ENCODE data around the gene BNC2. TPM values are rescaled to one million over a fixed set of nuclear protein-coding genes. Genes with fewer than 3 reads are reported as not detected.

Gene BNC2
- total RNA-seq, 4 donors from 2014 or later: 90.2 to 130 (median 100.0) TPM

- no peak overlapping the region for H3K27ac ChIP-seq
- 65% methylated on average over 6 to 7 of the region's 7 CpGs for WGBS, 2 donors (ENCODE audit: low coverage in 1 of 2)
- no peaks in the 10 kb centered on the region for H3K9me3 ChIP-seq
- no peaks in the 10 kb centered on the region for H3K36me3 ChIP-seq
- ATAC-seq: no peak
- no peaks in the 10 kb centered on the region for H3K27me3 ChIP-seq
- no peak overlapping the region for H3K4me3 ChIP-seq
- no peak for TF ChIP-seq CTCF (IDR thresholded peaks at IDR 0.05)
- TF ChIP-seq EP300 (IDR thresholded peaks at IDR 0.05): no peak
- no peak for TF ChIP-seq POLR2A (IDR thresholded peaks at IDR 0.05)
- TF ChIP-seq POLR2AphosphoS5 (IDR thresholded peaks at IDR 0.05): no peak
- H3K4me1 ChIP-seq: peaks cover 0 to 48% (median 5%) of the 10 kb centered on the region in 3 donors
Measured at GRCh38 chr9:16681652-16681987, 188.8 kb downstream of the BNC2 start.

GRCh38 chr9:16680975-16681651 is 189.4 kb downstream of the BNC2 start:
- Histone ChIP-seq H3K27me3 (no peaks in the 10 kb centered on the region), H3K36me3 (no peaks in the 10 kb centered on the region), H3K4me3 (no peak overlapping the region), H3K27ac (peak overlapping the region in 1 of 4 donors; percentile 39), H3K4me1 (peaks cover 0 to 48% (median 5%) of the 10 kb centered on the region in 3 donors), H3K9me3 (no peaks in the 10 kb centered on the region)
- 27 to 39% methylated on average over 4 to 5 of the region's 5 CpGs for WGBS, 2 donors (ENCODE audit: low coverage in 1 of 2)
- ATAC-seq: no peak
- TF ChIP-seq POLR2AphosphoS5 (IDR thresholded peaks at IDR 0.05): no peak
- TF ChIP-seq CTCF (IDR thresholded peaks at IDR 0.05): no peak
- TF ChIP-seq POLR2A (IDR thresholded peaks at IDR 0.05): no peak
- no peak for TF ChIP-seq EP300 (IDR thresholded peaks at IDR 0.05)

GRCh38 chr9:16680541-16680940 is 189.9 kb downstream of the BNC2 start:
- 52% methylated on average over 3 of the region's 3 CpGs for WGBS, 2 donors (ENCODE audit: low coverage in 1 of 2)
- no peak for ATAC-seq
- H3K4me3 ChIP-seq: no peak overlapping the region
- no peaks in the 10 kb centered on the region for H3K9me3 ChIP-seq
- H3K27me3 ChIP-seq: no peaks in the 10 kb centered on the region
- H3K36me3 ChIP-seq: no peaks in the 10 kb centered on the region
- peaks cover 0 to 48% (median 5%) of the 10 kb centered on the region in 3 donors for H3K4me1 ChIP-seq
- H3K27ac ChIP-seq: peak overlapping the region in 1 of 4 donors; percentile 39
- TF ChIP-seq POLR2A (IDR thresholded peaks at IDR 0.05) (no peak), EP300 (IDR thresholded peaks at IDR 0.05) (no peak), POLR2AphosphoS5 (IDR thresholded peaks at IDR 0.05) (no peak)

- WGBS, 2 donors (ENCODE audit: low coverage in 1 of 2): 36 to 52% methylated on average over 6 to 10 of the region's 10 CpGs
- TF ChIP-seq EP300 (IDR thresholded peaks at IDR 0.05) (no peak), POLR2A (IDR thresholded peaks at IDR 0.05) (no peak), CTCF (IDR thresholded peaks at IDR 0.05) (no peak), POLR2AphosphoS5 (IDR thresholded peaks at IDR 0.05) (peak; percentile 30)
- Histone ChIP-seq H3K27me3 (no peaks in the 10 kb centered on the region), H3K4me3 (no peak overlapping the region), H3K36me3 (no peaks in the 10 kb centered on the region), H3K9me3 (no peaks in the 10 kb centered on the region), H3K4me1 (peaks cover 0 to 51% (median 5%) of the 10 kb centered on the region in 3 donors), H3K27ac (peak overlapping the region in 2 of 4 donors; percentile 2 to 37)
- no peak for ATAC-seq
Measured at GRCh38 chr9:16679327-16679821, 191.1 kb downstream of the BNC2 start.

GRCh38 chr9:16676519-16676918 is 194.0 kb downstream of the BNC2 start:
- no peak overlapping the region for H3K27ac ChIP-seq
- TF ChIP-seq EP300 (IDR thresholded peaks at IDR 0.05): no peak
- TF ChIP-seq POLR2AphosphoS5 (IDR thresholded peaks at IDR 0.05): no peak
- no peak for TF ChIP-seq CTCF (IDR thresholded peaks at IDR 0.05)
- TF ChIP-seq POLR2A (IDR thresholded peaks at IDR 0.05): no peak
- H3K4me1 ChIP-seq: peaks cover 0 to 38% (median under 1%) of the 10 kb centered on the region in 3 donors
- whole genome bisulfite sequencing, 2 donors (ENCODE audit: low coverage in 1 of 2): 81 to 84% methylated on average over 3 of the region's 3 CpGs
- no peaks in the 10 kb centered on the region for H3K36me3 ChIP-seq
- H3K9me3 ChIP-seq: no peaks in the 10 kb centered on the region
- no peak overlapping the region for H3K4me3 ChIP-seq
- H3K27me3 ChIP-seq: no peaks in the 10 kb centered on the region
- ATAC-seq: no peak
